HEK293T (cell line): Measurements from ENCODE around the gene APOL4.
"Not testable (repeated sequence)": the region's sequence is repeated elsewhere in the genome, so short reads cannot be mapped to it uniquely, and the experiment has no call there.

Experiments used
- CTBP1 ChIP-seq: fragments of 450-650 bp; IDR thresholded peaks from 2 replicates; pipeline ENCODE4 v1.6.1; 2016; ENCODE audit warnings: borderline replicate concordance
- ELF4 ChIP-seq: fragments of 450-650 bp; IDR thresholded peaks from 2 replicates; pipeline ENCODE4 v1.6.1; 2017; ENCODE audit warnings: antibody characterized with exemption
- FOXK2 ChIP-seq: fragments of 450-650 bp; IDR thresholded peaks from 2 replicates; pipeline ENCODE4 v1.6.1; 2016; ENCODE audit warnings: mild to moderate bottlenecking
- NFRKB ChIP-seq: fragments of 450-650 bp; IDR thresholded peaks from 2 replicates; pipeline ENCODE4 v1.6.1; 2016; ENCODE audit warnings: mild to moderate bottlenecking, moderate library complexity
- SUZ12 ChIP-seq: fragments of 450-650 bp; IDR thresholded peaks from 2 replicates; pipeline ENCODE4 v1.6.1; 2016; ENCODE audit warnings: mild to moderate bottlenecking
- TARDBP ChIP-seq: fragments of 450-650 bp; IDR thresholded peaks from 2 replicates; pipeline ENCODE4 v1.6.1; 2016

DNA sequence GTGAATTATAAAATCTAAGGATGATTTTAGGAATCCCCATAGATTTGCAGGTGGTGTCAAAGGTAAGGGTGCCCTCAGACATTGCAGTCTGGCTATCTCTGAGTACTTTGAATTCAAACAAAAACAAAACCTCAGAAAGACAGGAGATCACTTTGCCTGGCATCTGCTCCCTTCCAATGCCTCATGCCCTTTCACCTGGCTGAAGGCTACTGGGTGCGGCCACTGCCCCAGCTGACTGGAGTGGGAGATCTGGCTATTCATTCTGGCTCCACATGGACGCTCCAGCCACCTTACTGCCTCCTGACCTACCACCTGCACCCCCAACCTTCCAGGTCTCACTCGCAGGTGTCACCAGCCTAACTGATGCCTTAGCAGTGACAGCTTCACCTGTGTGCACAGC, 28.0 kb upstream of the APOL4 start:
- not testable (repeated sequence) for TF ChIP-seq SUZ12, FOXK2, TARDBP, CTBP1, NFRKB, ELF4
